CD4-positive, alpha-beta memory T cell (primary cell): ENCODE results near the gene TBC1D5. TPM values are rescaled to one million over a fixed set of nuclear protein-coding genes. Genes with fewer than 3 reads are reported as not detected.
A peak's percentile ranks its signal among the peaks of the same experiment; 100 is the strongest.

Source experiments
- CTCF ChIA-PET: fragments of 350-600 bp; sonication (Branson Sonifier 250); formaldehyde crosslinking; loops from one replicate; lab custom pipeline; 2021; ENCODE audit warnings: inconsistent platforms; ENCODE audit not compliant: partially characterized antibody; lab: Charles Lee
- POLR2A ChIA-PET: fragments of 350-600 bp; sonication (Branson Sonifier 250); formaldehyde crosslinking; loops from one replicate; lab custom pipeline; 2021; ENCODE audit not compliant: partially characterized antibody; lab: Charles Lee
- DNase-seq, 5 donors: peaks; one replicate each; pipeline versions ENCODE4 v3.0.0 to v3.0.0-alpha.2; 2020 to 2022; ENCODE audit warnings: mixed read lengths in 1 of 5
- H3K27ac ChIP-seq: one replicate; pipeline ENCODE4 v1.7.0; 2013; ENCODE audit warnings: low read depth, low read length
- H3K27me3 ChIP-seq: 2 replicates; pipeline ENCODE4 v1.7.0; 2013; ENCODE audit warnings: mild to moderate bottlenecking, low read length, moderate library complexity; ENCODE audit not compliant: insufficient read depth
- H3K36me3 ChIP-seq: 2 replicates; pipeline ENCODE4 v1.7.0; 2013; ENCODE audit warnings: mild to moderate bottlenecking, low read length, moderate library complexity; ENCODE audit not compliant: insufficient read depth
- H3K4me1 ChIP-seq: 2 replicates; pipeline ENCODE4 v1.7.0; 2013; ENCODE audit warnings: mild to moderate bottlenecking, low read length, moderate library complexity; ENCODE audit not compliant: insufficient read depth
- H3K4me3 ChIP-seq, 2 donors: one replicate each; pipeline ENCODE4 v1.7.0; 2013; ENCODE audit warnings: low read length in 2 of 2, mild to moderate bottlenecking in 1 of 2
- H3K9me3 ChIP-seq, 2 donors: one replicate each; pipeline ENCODE4 v1.7.0; 2013; ENCODE audit warnings: low read length in 2 of 2, control low read depth in 1 of 2; ENCODE audit not compliant: control insufficient read depth in 1 of 2
- H3K27ac Mint-ChIP-seq, 7 donors: one replicate each; pipeline ENCODE4 v1.8.0; 2020 to 2021; ENCODE audit warnings: mixed read lengths in 7 of 7, mild to moderate bottlenecking in 6 of 7, inconsistent platforms in 3 of 7, moderate library complexity in 3 of 7
- H3K27me3 Mint-ChIP-seq, 2 donors: one replicate each; pipeline ENCODE4 v1.8.0; 2020 to 2021; ENCODE audit warnings: mixed read lengths in 2 of 2
- H3K36me3 Mint-ChIP-seq, 2 donors: one replicate each; pipeline ENCODE4 v1.8.0; 2020 to 2021; ENCODE audit warnings: mixed read lengths in 2 of 2, inconsistent platforms in 1 of 2, mild to moderate bottlenecking in 1 of 2
- H3K4me1 Mint-ChIP-seq, 4 donors: one replicate each; pipeline ENCODE4 v1.8.0; 2020 to 2021; ENCODE audit warnings: mixed read lengths in 4 of 4, mild to moderate bottlenecking in 1 of 4
- H3K4me3 Mint-ChIP-seq, 8 donors: one replicate each; pipeline ENCODE4 v1.8.0; 2020 to 2021; ENCODE audit warnings: mixed read lengths in 8 of 8, mild to moderate bottlenecking in 7 of 8, moderate library complexity in 6 of 8, inconsistent platforms in 3 of 8
- H3K9me3 Mint-ChIP-seq, 8 donors: one replicate each; pipeline ENCODE4 v1.8.0; 2020 to 2021; ENCODE audit warnings: mixed read lengths in 8 of 8, mild to moderate bottlenecking in 5 of 8, inconsistent platforms in 3 of 8, moderate library complexity in 1 of 8
- intact Hi-C: fragments of 100-400 bp; cut with micrococcal nuclease; formaldehyde crosslinking; loops from one replicate; pipeline ENCODE4 v1.15.1; 2023
- polyA plus RNA-seq, 2 donors: library from polyadenylated mRNA; unstranded; fragments of 300-500 nt; fragmentation: Illumina TruSeq; gene quantifications; one replicate each; pipeline ENCODE4 v1.2.3, GENCODE V29; 2021
- total RNA-seq, 2 experiments: library from RNA; stranded (reverse); gene quantifications; one replicate each; pipeline ENCODE4 v1.2.3, GENCODE V29; 2021

The TBC1D5 gene
- total and polyA plus RNA-seq, 4 experiments from 2014 or later, result 21.2 to 52.2 (median 43.3) TPM

GRCh38 chr3:17151598-17152373, 590.6 kb downstream of the TBC1D5 start:
- H3K27ac Mint-ChIP-seq, result peak overlapping the region; percentile 83 to 92 (median 91)
- CTCF ChIA-PET, result interaction anchor here (0.9 to 1.3 kb wide), 4 partner anchors 255 to 323 kb away, joined by 3 to 5 read pairs (median 3); no protein-coding TSS in a partner anchor
- intact Hi-C loops, result loop anchor here (5.0 kb wide), 2 partner anchors 264 to 309 kb away; no protein-coding TSS in a partner anchor
- H3K9me3 Mint-ChIP-seq, result peaks cover 0 to 3% (median 0%) of the 10 kb centered on the region in 8 donors
- Histone ChIP-seq H3K4me3 (peak overlapping the region; percentile 11 to 30), H3K27ac (peak overlapping the region; percentile 55), H3K4me1 (peaks cover 33% of the 10 kb centered on the region), H3K9me3 (peaks cover 0 to 4% of the 10 kb centered on the region in 2 donors), H3K27me3 (no peaks in the 10 kb centered on the region), H3K36me3 (no peaks in the 10 kb centered on the region)
- POLR2A ChIA-PET, result interaction anchor here (0.9 to 1.8 kb wide), 6 partner anchors 15 to 323 kb away, joined by 3 to 15 read pairs (median 3); partner anchors contain the start of gene PLCL2
- H3K27me3 Mint-ChIP-seq, result no peaks in the 10 kb centered on the region
- peak; percentile 76 to 90 (median 82) for DNase-seq
- peak overlapping the region; percentile 29 to 71 (median 68) for H3K4me3 Mint-ChIP-seq
- peaks cover 20 to 27% of the 10 kb centered on the region in 2 donors for H3K36me3 Mint-ChIP-seq
- peaks cover 26 to 57% (median 34%) of the 10 kb centered on the region in 4 donors for H3K4me1 Mint-ChIP-seq

DNA sequence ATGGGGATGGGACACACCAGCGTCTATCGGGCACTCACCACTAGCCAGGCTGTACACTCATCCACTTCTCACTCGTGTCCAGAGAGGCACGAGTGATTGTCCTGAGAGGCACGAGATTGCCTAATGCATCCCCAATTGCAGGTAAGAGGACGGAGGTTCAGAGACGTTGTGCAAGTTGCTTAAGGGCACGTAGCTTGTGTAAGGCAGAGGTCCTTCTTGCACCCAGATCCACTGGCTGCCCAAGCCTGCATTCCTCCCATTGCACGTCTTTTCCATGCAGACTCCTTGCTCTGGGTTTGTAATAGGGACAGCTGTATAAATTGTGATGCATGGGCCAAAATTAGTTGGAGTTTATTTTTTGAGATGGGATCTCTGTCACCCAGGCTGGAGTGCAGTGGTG, 593.4 kb downstream of the TBC1D5 start:
- Histone ChIP-seq H3K27ac (no peak overlapping the region), H3K4me1 (peaks cover 33% of the 10 kb centered on the region), H3K9me3 (peaks cover 0 to 4% of the 10 kb centered on the region in 2 donors), H3K27me3 (no peaks in the 10 kb centered on the region), H3K36me3 (no peaks in the 10 kb centered on the region), H3K4me3 (no peak overlapping the region)
- ChIA-PET CTCF (no interaction called here), POLR2A (interaction anchor here (1.3 kb wide), 1 partner anchor 307 kb away, joined by 4 read pairs; no protein-coding TSS in a partner anchor)
- DNase-seq, result no peak
- Mint-ChIP-seq H3K36me3 (peaks cover 7 to 13% of the 10 kb centered on the region in 2 donors), H3K9me3 (peaks cover 0 to 3% (median 0%) of the 10 kb centered on the region in 8 donors), H3K4me3 (no peak overlapping the region), H3K27me3 (no peaks in the 10 kb centered on the region), H3K4me1 (peaks cover 26 to 52% (median 31%) of the 10 kb centered on the region in 4 donors), H3K27ac (no peak overlapping the region)
- intact Hi-C loops, result no loop called here

DNA sequence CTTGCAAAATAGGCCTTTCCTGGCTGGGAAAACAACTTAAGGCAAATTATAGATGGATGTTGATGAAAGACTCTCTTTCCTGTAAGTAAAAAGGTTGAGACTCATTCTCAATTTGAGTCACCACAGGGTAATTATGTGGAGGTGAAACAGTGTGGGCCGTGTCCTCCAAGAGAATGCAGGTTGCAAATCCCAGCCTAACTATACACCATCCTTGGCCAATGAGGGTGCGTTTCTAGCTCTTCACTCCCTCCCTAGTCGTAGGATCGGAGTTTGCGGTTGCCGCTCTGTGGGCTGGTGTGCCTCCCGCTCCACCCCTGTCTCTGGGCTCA, 597.8 kb downstream of the TBC1D5 start:
- no peaks in the 10 kb centered on the region for H3K9me3 ChIP-seq
- no peak overlapping the region for H3K27ac ChIP-seq
- H3K4me1 ChIP-seq, result no peaks in the 10 kb centered on the region
- DNase-seq, result no peak
- POLR2A ChIA-PET, result no interaction called here
- CTCF ChIA-PET, result no interaction called here
- no peaks in the 10 kb centered on the region for H3K36me3 ChIP-seq
- no peaks in the 10 kb centered on the region for H3K27me3 ChIP-seq
- intact Hi-C loops, result no loop called here
- Mint-ChIP-seq H3K36me3 (no peaks in the 10 kb centered on the region), H3K4me1 (peaks cover 2 to 11% (median 4%) of the 10 kb centered on the region in 4 donors), H3K27ac (no peak overlapping the region), H3K4me3 (no peak overlapping the region), H3K27me3 (no peaks in the 10 kb centered on the region), H3K9me3 (peaks cover 0 to 3% (median 0%) of the 10 kb centered on the region in 8 donors)
- H3K4me3 ChIP-seq, result no peak overlapping the region

DNA sequence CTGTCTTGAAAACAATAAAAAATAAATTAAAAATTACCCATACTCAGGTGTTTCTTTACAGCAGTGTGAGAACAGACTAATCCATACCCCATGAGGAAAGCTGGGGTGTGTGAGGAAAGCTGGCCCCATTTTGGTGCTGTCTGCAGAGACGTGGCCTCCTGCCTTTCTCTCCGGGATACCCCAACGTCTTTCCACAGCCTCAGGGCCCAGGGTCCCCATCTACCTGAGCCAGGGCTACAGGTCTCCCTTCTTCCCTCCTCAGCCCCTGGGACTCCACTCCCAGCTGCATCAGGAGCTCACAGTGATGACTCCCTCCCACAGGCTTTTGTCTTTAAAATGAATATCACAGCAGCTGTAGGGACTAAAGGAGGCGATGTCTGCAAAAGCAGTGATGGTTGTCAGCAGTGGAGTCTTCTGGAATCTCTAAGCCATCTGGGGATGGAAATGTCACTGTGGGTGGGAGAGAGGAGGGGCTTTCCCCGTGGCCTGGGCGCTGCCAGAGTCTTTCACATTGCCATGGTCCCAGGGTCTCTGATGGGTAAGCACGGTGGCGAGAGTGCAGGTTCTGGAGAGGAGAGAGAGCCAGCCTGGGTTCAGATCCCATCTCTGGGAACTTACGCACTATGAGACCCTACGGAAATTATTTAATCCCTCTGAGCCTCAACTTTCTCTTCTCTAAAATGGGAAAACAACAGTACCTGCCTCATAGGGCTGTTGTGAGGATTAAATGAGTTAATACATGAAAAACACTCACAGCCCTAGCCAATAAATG, 598.4 kb downstream of the TBC1D5 start:
- H3K9me3 ChIP-seq, result no peaks in the 10 kb centered on the region
- H3K4me3 Mint-ChIP-seq, result no peak overlapping the region
- H3K27ac Mint-ChIP-seq, result peak overlapping the region in 1 of 7 donors; percentile 55
- peaks cover 0 to 6% (median 4%) of the 10 kb centered on the region in 4 donors for H3K4me1 Mint-ChIP-seq
- ChIA-PET CTCF (no interaction called here), POLR2A (no interaction called here)
- no peaks in the 10 kb centered on the region for H3K4me1 ChIP-seq
- DNase-seq, result no peak
- intact Hi-C loops, result no loop called here
- no peaks in the 10 kb centered on the region for H3K36me3 Mint-ChIP-seq
- H3K27me3 ChIP-seq, result no peaks in the 10 kb centered on the region
- H3K36me3 ChIP-seq, result no peaks in the 10 kb centered on the region
- no peak overlapping the region for H3K4me3 ChIP-seq
- no peaks in the 10 kb centered on the region for H3K27me3 Mint-ChIP-seq
- H3K27ac ChIP-seq, result no peak overlapping the region
- H3K9me3 Mint-ChIP-seq, result peaks cover 0 to 3% (median 0%) of the 10 kb centered on the region in 8 donors

GRCh38 chr3:17142516-17142915, 599.9 kb downstream of the TBC1D5 start:
- no peak overlapping the region for H3K4me3 ChIP-seq
- Mint-ChIP-seq H3K4me3 (no peak overlapping the region), H3K36me3 (no peaks in the 10 kb centered on the region), H3K27me3 (no peaks in the 10 kb centered on the region), H3K27ac (no peak overlapping the region), H3K4me1 (peaks cover 0 to 4% (median under 1%) of the 10 kb centered on the region in 4 donors), H3K9me3 (peaks cover 0 to 3% (median 0%) of the 10 kb centered on the region in 8 donors)
- intact Hi-C loops, result no loop called here
- H3K27ac ChIP-seq, result no peak overlapping the region
- ChIA-PET POLR2A (no interaction called here), CTCF (no interaction called here)
- no peaks in the 10 kb centered on the region for H3K27me3 ChIP-seq
- H3K9me3 ChIP-seq, result no peaks in the 10 kb centered on the region
- no peaks in the 10 kb centered on the region for H3K36me3 ChIP-seq
- no peak for DNase-seq
- H3K4me1 ChIP-seq, result no peaks in the 10 kb centered on the region

GRCh38 chr3:17141699-17142098, 600.7 kb downstream of the TBC1D5 start:
- no peak for DNase-seq
- H3K4me3 ChIP-seq, result no peak overlapping the region
- H3K9me3 ChIP-seq, result no peaks in the 10 kb centered on the region
- H3K27me3 ChIP-seq, result no peaks in the 10 kb centered on the region
- Mint-ChIP-seq H3K27ac (peak overlapping the region in 1 of 7 donors; percentile 23), H3K27me3 (no peaks in the 10 kb centered on the region), H3K9me3 (peaks cover 0 to 3% (median 0%) of the 10 kb centered on the region in 8 donors), H3K36me3 (no peaks in the 10 kb centered on the region), H3K4me3 (no peak overlapping the region), H3K4me1 (peaks cover 0 to 4% (median under 1%) of the 10 kb centered on the region in 4 donors)
- intact Hi-C loops, result no loop called here
- H3K36me3 ChIP-seq, result no peaks in the 10 kb centered on the region
- no peak overlapping the region for H3K27ac ChIP-seq
- POLR2A ChIA-PET, result interaction anchor here (0.6 kb wide), 1 partner anchor 727 kb away, joined by 3 read pairs; no protein-coding TSS in a partner anchor
- CTCF ChIA-PET, result no interaction called here
- H3K4me1 ChIP-seq, result no peaks in the 10 kb centered on the region
